GM18505 (cell line): ENCODE results near the gene CDKL5.

Experiments
- ATAC-seq: cut with Tn5 transposase; IDR thresholded peaks from one replicate; pipeline ENCODE4 v1.9.1; 2021; ENCODE audit not compliant: unreplicated experiment
- POLR2A ChIP-seq: IDR thresholded peaks from 4 replicates; pipeline ENCODE4 v1.6.1; 2011; ENCODE audit warnings: borderline replicate concordance; ENCODE audit not compliant: insufficient read depth, insufficient read length; ENCODE audit errors: extremely low read depth

The CDKL5 gene

GRCh38 chrX:18434896-18435295 is 9.5 kb downstream of the CDKL5 start:
- TF ChIP-seq POLR2A, result no peak

GRCh38 chrX:18436017-18436416 is 10.6 kb downstream of the CDKL5 start:
- no peak for ATAC-seq
- no peak for TF ChIP-seq POLR2A

More at GRCh38 chrX:18434896-18435295, 9.5 kb downstream of the CDKL5 start:
- no peak for ATAC-seq

- ATAC-seq, result no peak
- no peak for TF ChIP-seq POLR2A
Measured at GRCh38 chrX:18440835-18441234, 15.4 kb downstream of the CDKL5 start.

- no peak for ATAC-seq
- no peak for TF ChIP-seq POLR2A
Measured at GRCh38 chrX:18441780-18442367, 16.5 kb downstream of the CDKL5 start.

- no peak for TF ChIP-seq POLR2A
- ATAC-seq, result no peak
Measured at GRCh38 chrX:18448416-18448815, 23.0 kb downstream of the CDKL5 start.

- no peak for TF ChIP-seq POLR2A
Measured at GRCh38 chrX:18449236-18449635, 23.8 kb downstream of the CDKL5 start.

GRCh38 chrX:18455384-18455783 is 30.0 kb downstream of the CDKL5 start:
- no peak for ATAC-seq
- no peak for TF ChIP-seq POLR2A

More at GRCh38 chrX:18449236-18449635, 23.8 kb downstream of the CDKL5 start:
- ATAC-seq, result no peak

GRCh38 chrX:18457000-18457399 is 31.6 kb downstream of the CDKL5 start:
- TF ChIP-seq POLR2A, result no peak
- no peak for ATAC-seq

GRCh38 chrX:18461431-18461830 is 36.0 kb downstream of the CDKL5 start:
- ATAC-seq, result no peak
- no peak for TF ChIP-seq POLR2A

GRCh38 chrX:18464499-18464898 is 39.1 kb downstream of the CDKL5 start:
- TF ChIP-seq POLR2A, result no peak
- no peak for ATAC-seq

- no peak for TF ChIP-seq POLR2A
- no peak for ATAC-seq
Measured at GRCh38 chrX:18465051-18465450, 39.6 kb downstream of the CDKL5 start.

GRCh38 chrX:18468599-18468998 is 43.2 kb downstream of the CDKL5 start:
- no peak for TF ChIP-seq POLR2A
- no peak for ATAC-seq

- TF ChIP-seq POLR2A, result no peak
- ATAC-seq, result no peak
Measured at GRCh38 chrX:18471296-18471695, 45.9 kb downstream of the CDKL5 start.

- no peak for ATAC-seq
- TF ChIP-seq POLR2A, result no peak
Measured at GRCh38 chrX:18490806-18491555, 65.6 kb downstream of the CDKL5 start.
